T-helper 17 cell (primary cell): ENCODE results near the gene PKNOX1. TPM values are rescaled to one million over a fixed set of nuclear protein-coding genes. Genes with fewer than 3 reads are reported as not detected.
A peak's percentile ranks its signal among the peaks of the same experiment; 100 is the strongest.
"Not testable (repeated sequence)": the region's sequence is repeated elsewhere in the genome, so short reads cannot be mapped to it uniquely, and the experiment has no call there.

Experiments used
- ATAC-seq: fragments of 150-1000 bp; cut with Tn5 transposase; 2 replicates; pipeline ENCODE4 v1.10.0; 2021; ENCODE audit warnings: mild to moderate bottlenecking, moderate library complexity
- DNase-seq, 3 donors: peaks; one replicate each; pipeline versions ENCODE4 v3.0.0 to v3.0.0-alpha.2; 2020 to 2021
- H3K9me3 ChIP-seq: one replicate; pipeline ENCODE4 v1.7.0; 2013; ENCODE audit warnings: low read length, mild to moderate bottlenecking; ENCODE audit not compliant: control insufficient read depth, poor library complexity, severe bottlenecking
- H3K27ac Mint-ChIP-seq: one replicate; pipeline ENCODE4 v1.8.0; 2022; ENCODE audit warnings: mild to moderate bottlenecking, moderate library complexity, mixed read lengths
- H3K27me3 Mint-ChIP-seq: one replicate; pipeline ENCODE4 v1.8.0; 2022; ENCODE audit warnings: mixed read lengths
- H3K36me3 Mint-ChIP-seq: one replicate; pipeline ENCODE4 v1.8.0; 2022; ENCODE audit warnings: low read depth, mixed read lengths
- H3K4me1 Mint-ChIP-seq: one replicate; pipeline ENCODE4 v1.8.0; 2022; ENCODE audit warnings: mild to moderate bottlenecking, mixed read lengths
- H3K4me3 Mint-ChIP-seq: one replicate; pipeline ENCODE4 v1.8.0; 2022; ENCODE audit warnings: mild to moderate bottlenecking, moderate library complexity, mixed read lengths
- total RNA-seq, 4 donors: library from RNA in 2 of 4; stranded (reverse) in 2 of 4; gene quantifications; one replicate each; pipeline ENCODE4 v1.2.3 and lab custom pipeline; 2022 to 2026

PKNOX1 gene
- total RNA-seq, 2 donors from 2014 or later: 11.5 to 15.3 TPM

DNA sequence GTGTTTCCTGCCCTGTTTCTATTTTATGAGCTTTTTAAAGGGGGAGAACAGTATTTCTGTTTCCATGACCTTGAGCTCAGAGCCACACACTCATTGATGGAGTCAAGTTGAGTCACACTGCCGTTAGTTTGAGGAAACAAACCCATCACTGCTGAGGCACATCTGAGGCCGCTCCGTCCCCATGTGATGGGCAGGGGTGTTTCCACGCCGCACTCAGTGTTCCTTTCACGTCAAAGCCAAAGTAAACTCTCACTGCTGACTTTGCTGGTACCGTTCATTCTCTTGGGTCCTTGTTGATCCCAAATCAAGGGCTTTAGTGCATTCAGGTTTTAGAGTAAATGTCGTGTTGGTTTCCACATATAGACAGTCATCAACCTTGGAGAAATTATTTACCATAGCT lies 48.8 kb downstream of the PKNOX1 start:
- peaks cover 14% of the 10 kb centered on the region for H3K36me3 Mint-ChIP-seq
- no peaks in the 10 kb centered on the region for H3K27me3 Mint-ChIP-seq
- DNase-seq (no peak), ATAC-seq (no peak)
- no peak overlapping the region for H3K27ac Mint-ChIP-seq
- no peaks in the 10 kb centered on the region for H3K9me3 ChIP-seq
- no peak overlapping the region for H3K4me3 Mint-ChIP-seq
- H3K4me1 Mint-ChIP-seq: peaks cover 5% of the 10 kb centered on the region

DNA sequence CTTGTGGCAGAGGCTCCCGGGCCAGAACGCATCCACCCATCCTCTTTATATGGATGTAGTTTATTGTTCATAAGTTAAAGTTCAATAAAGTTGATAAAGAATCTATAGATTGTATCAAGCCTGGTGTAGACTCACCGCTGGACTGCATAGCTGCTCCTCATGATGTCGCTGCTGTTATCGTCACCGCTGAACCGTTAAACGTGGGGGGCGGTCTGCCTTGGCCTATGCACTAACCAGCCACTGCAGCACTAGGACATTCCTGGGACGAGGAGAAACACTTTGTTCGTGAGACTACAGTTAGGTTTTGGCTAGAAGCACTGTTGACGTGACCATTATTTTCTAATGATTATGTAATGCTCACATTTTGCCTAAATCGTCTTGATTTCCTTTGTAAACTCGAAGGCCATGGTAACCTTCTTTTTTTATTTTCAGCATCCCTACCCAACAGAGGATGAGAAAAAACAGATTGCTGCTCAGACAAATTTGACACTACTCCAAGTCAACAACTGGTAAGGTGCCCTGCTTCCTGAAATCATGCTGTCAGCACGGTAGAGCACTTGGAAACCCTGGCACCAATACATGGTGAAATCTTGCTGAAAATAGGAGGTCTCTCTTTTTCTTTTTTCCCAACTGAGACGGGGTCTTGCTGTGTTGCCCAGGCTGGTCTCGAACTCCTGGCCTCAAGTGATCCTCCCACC lies 50.2 kb downstream of the PKNOX1 start:
- H3K4me3 Mint-ChIP-seq: no peak overlapping the region
- peaks cover 17% of the 10 kb centered on the region for H3K36me3 Mint-ChIP-seq
- no peak for ATAC-seq
- H3K4me1 Mint-ChIP-seq: peaks cover 6% of the 10 kb centered on the region
- DNase-seq: no peak
- H3K27me3 Mint-ChIP-seq: no peaks in the 10 kb centered on the region
- no peak overlapping the region for H3K27ac Mint-ChIP-seq
- H3K9me3 ChIP-seq: no peaks in the 10 kb centered on the region

DNA sequence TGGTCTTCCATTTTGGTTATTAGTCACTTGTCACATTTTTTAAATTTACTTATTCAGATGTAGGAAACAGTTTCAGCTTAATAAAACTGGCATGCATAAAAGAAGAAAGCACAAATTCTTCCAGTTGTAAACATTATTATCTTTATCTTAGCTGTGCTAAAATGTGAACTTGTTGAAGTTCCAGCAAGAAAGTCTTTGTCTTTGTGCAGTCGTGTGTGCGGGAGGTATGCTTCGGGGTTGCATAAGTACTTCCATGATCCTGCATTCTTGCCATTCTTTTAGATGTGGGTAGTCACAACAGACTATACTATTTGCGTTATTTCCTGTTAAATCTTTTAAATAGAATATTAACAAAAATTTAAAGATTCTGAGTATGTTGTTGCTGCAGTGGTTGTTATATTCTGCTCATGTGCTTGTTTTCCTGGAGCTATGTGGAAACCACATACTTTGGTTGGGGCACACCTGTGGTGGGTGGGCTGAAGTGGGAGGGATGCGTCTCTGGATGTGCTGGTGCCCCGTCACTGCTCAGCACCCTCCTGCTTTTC lies 51.3 kb downstream of the PKNOX1 start:
- no peak for DNase-seq
- H3K9me3 ChIP-seq: no peaks in the 10 kb centered on the region
- peaks cover 14% of the 10 kb centered on the region for H3K36me3 Mint-ChIP-seq
- H3K27me3 Mint-ChIP-seq: no peaks in the 10 kb centered on the region
- ATAC-seq: no peak
- no peak overlapping the region for H3K27ac Mint-ChIP-seq
- no peak overlapping the region for H3K4me3 Mint-ChIP-seq
- peaks cover 4% of the 10 kb centered on the region for H3K4me1 Mint-ChIP-seq

DNA sequence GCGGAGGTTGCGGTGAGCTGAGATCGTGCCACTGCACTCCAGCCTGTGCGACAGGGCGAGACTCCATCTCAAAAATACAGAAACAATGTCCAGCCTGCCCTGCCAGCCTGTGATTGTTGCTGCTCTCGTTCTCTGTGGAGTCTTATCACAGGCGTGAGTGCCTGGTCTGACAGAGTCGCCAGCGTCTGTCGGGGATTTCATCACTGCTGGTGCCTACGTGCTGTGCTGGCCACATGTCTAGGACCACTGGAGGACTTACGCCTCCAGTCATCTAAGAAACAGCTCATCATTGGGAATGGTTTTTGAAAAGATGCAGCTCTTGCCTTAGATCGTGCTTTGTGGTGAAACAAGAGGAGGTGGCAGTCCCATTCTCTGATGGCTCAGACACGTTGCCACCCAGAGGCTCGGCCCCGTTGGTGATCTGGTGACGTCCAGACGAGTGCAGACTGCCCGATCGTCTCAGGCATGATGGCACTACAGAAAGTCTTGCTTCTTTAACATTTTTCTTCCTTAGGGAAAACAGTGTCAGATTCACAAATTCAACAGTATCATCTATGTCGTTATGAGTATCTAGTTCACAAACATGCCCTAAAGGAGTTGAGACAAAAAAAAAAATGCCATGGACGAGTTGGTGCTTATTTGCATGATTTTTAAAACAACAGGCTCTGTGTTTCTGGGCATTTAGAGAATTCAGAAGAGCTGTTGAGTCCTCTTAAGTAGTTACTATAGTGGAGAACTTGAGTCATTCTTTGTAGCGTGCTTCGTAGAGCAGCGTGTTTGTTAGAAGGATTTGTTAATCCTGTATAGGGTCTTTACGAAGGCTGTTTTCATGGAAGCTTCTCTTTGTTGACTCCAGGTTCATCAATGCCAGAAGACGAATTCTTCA lies 53.7 kb downstream of the PKNOX1 start:
- DNase-seq (no peak), ATAC-seq (no peak)
- Mint-ChIP-seq H3K27me3 (no peaks in the 10 kb centered on the region), H3K4me3 (no peak overlapping the region), H3K27ac (no peak overlapping the region), H3K36me3 (peaks cover 3% of the 10 kb centered on the region), H3K4me1 (peaks cover 2% of the 10 kb centered on the region)
- H3K9me3 ChIP-seq: no peaks in the 10 kb centered on the region

DNA sequence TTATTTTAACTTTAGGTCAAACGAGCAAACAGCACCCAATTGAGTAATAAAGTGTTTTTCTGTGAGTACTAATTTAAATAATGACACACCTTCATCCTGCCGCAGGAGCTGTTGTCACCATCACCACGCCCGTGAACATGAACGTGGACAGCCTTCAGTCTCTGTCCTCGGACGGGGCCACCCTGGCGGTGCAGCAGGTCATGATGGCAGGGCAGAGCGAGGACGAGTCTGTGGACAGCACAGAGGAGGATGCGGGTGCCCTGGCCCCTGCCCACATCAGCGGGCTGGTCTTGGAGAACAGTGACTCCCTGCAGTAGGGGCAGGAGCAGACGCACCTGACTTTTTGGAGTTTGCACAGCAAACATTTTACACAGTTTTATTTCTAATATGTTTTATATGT lies 55.4 kb downstream of the PKNOX1 start:
- ATAC-seq (no peak), DNase-seq (no peak)
- Mint-ChIP-seq H3K4me3 (no peak overlapping the region), H3K27ac (no peak overlapping the region), H3K27me3 (no peaks in the 10 kb centered on the region), H3K4me1 (peaks cover 2% of the 10 kb centered on the region), H3K36me3 (peaks cover 3% of the 10 kb centered on the region)
- no peaks in the 10 kb centered on the region for H3K9me3 ChIP-seq

DNA sequence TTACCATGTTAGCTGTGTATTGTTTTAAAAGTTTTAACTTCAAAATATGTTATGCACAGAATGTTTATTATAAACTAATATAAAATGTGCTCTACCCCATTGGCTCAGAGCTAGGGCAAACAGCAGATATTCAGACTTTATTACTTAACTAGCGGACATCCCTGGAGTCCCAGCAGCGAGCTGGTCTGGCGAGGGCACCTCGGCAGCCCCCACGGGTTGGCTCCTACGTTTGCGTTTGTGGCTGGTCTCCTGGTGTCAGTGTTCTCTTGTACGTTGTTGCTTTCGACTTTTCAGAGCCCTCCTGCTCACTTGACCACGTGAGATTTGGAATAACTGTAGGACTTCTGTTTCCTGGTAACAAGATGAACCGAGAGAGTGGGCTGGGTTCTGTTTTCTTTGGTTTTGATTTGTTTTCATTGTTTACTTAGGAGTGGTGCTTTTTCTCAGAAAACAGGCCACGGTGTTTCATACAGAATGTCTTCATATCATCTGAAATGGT lies 56.8 kb downstream of the PKNOX1 start:
- ATAC-seq (no peak), DNase-seq (no peak)
- H3K4me3 Mint-ChIP-seq: no peak overlapping the region
- peaks cover 3% of the 10 kb centered on the region for H3K36me3 Mint-ChIP-seq
- H3K9me3 ChIP-seq: no peaks in the 10 kb centered on the region
- H3K27ac Mint-ChIP-seq: no peak overlapping the region
- no peaks in the 10 kb centered on the region for H3K27me3 Mint-ChIP-seq
- H3K4me1 Mint-ChIP-seq: peaks cover 2% of the 10 kb centered on the region

DNA sequence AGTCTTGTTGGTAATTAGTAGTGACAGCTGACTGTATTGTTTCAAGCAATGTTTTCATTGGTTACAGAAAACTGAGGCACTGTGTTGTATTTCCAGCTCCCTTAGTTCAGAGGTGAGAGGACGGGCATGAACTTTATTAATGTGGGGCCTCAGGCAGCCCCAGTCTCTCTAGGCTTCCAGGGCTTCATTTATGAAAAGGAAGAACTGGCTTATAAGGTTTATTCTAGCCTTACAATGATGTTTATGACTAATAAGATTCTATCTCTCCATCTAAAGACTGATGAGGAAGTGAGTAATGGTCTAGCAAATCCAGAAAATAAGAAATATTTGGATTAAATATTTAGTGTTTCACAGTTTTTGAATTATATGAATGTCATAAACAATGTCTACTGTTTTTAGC lies 59.7 kb downstream of the PKNOX1 start:
- H3K27me3 Mint-ChIP-seq: no peaks in the 10 kb centered on the region

DNA sequence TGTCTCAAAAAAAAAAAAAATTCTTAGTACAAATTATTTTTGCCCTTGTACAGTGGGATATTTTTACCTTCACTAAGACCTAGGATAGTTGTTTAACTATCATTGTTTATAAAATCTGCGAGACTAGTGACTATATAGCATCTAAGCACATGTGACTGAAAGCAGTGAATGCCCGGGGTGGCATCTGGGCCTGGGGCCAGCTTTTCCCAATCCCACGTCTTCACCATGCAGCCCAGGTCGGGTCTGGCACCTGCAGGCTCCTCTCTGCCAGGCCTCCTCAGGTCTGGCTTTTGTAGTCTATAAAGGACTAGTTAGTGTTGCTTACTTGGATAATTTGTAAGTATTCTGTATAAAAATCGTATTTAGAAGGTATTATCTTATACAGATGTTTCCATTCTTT lies 60.5 kb downstream of the PKNOX1 start:
- ATAC-seq (no peak), DNase-seq (no peak)
- Mint-ChIP-seq H3K4me1 (no peaks in the 10 kb centered on the region), H3K27me3 (no peaks in the 10 kb centered on the region), H3K27ac (no peak overlapping the region), H3K36me3 (no peaks in the 10 kb centered on the region), H3K4me3 (no peak overlapping the region)
- no peaks in the 10 kb centered on the region for H3K9me3 ChIP-seq

More for the DNA sequence above, 59.7 kb downstream of the PKNOX1 start:
- Mint-ChIP-seq H3K27ac (no peak overlapping the region), H3K36me3 (peaks cover 1% of the 10 kb centered on the region), H3K4me1 (peaks cover under 1% of the 10 kb centered on the region), H3K4me3 (no peak overlapping the region)
- no peaks in the 10 kb centered on the region for H3K9me3 ChIP-seq
- ATAC-seq (no peak), DNase-seq (no peak)

DNA sequence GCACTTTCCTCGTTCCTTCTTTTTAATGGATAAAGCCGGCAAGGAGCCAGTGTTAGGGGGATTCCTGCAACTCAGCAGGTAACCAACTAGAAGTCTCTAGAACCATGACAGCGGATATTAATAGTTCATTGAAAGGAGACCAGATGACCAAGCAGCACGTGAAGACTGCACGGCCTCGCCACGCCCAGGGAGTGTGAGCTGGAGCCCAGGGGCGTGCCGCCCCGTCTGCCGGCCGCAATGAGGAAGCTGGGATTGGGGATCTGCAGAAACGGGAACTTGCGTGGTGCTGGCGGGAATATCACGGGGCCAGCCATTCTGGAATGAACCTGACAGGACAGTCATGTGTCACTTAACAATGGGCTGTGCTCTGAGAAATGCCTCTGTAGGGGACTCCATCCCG lies 62.5 kb downstream of the PKNOX1 start:
- not testable (repeated sequence) for H3K27ac Mint-ChIP-seq, H3K9me3 ChIP-seq, DNase-seq, H3K4me1 Mint-ChIP-seq, ATAC-seq, H3K4me3 Mint-ChIP-seq, H3K36me3 Mint-ChIP-seq, H3K27me3 Mint-ChIP-seq

DNA sequence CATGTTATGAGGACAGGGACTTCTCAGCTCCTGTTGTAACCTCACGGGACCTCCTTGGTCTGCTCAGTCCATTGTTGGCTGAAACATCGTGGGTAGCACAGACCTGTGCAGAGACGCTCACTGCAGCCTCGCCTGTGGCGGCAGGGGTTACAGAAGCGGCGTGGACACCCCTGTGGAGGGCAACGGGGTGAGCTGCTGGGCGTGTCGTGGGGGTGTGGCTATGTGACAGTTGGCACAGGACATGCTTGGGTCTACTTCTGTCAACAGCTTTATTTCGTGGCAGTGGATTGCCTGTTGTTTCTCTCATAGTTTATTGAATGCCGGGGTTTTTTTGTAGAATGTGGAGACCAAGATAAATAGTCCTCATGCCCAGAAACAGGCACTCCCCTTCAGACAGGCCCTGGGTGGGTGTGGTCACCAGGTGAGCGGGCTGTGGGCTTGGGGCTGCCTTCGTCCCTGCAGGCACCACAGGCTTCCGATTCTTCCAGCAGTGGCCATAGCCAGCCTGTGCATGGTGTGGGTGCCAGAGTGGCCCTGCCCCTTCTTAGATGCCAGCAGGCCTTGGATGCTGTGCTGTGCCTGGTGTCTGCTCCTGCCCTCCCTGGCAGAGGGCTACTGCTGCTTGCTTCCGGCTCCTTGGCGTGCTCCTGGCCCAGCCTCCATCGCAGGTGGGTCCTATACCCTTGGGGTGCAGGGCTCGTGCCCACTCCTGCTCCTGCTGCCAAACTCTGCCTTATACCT lies 63.7 kb downstream of the PKNOX1 start:
- not testable (repeated sequence) for H3K27me3 Mint-ChIP-seq, ATAC-seq, H3K36me3 Mint-ChIP-seq, DNase-seq, H3K4me3 Mint-ChIP-seq, H3K4me1 Mint-ChIP-seq, H3K9me3 ChIP-seq
- H3K27ac Mint-ChIP-seq: peak overlapping the region; percentile 29

DNA sequence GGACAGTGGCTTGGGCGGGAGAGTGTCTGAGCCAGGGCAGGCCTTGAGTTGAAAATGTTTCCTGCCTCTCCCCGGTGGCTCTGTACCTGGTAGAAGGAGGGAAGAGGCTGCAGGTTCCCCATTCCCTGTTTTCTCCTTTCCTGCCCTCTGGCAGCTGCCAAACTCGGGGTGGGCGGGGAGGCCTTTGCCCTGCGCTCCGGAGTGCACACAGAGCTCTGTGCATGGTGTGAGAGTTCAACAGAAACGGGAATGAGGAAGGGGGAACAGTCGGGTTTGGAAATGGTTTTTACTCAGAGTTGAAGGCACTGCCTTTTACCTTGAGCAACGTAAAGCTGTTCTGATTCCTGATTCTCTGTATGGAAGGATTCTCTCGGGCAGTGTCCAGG lies 64.3 kb downstream of the PKNOX1 start:
- not testable (repeated sequence) for H3K36me3 Mint-ChIP-seq, DNase-seq, ATAC-seq, H3K4me1 Mint-ChIP-seq, H3K27me3 Mint-ChIP-seq, H3K9me3 ChIP-seq, H3K27ac Mint-ChIP-seq, H3K4me3 Mint-ChIP-seq

DNA sequence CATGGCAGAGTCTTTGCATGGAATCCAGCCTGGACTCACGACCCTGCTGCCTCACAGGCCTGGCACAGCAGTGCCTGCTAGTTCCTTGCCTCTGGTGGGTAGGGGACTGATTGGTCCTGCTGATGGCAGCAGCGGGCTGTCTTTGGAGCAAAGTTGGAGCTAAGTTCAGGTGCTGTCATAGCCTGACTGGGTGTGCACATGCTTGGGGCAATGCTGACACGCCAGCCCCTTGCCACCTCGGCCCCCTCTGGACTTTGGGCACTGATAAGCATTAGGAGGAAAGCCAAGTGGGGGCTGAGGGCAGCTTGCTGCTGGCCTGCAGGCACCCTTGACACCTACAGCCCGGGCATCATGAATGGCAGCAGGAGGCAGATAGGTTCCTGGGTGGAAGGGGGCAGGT lies 67.8 kb downstream of the PKNOX1 start:
- not testable (repeated sequence) for H3K27ac Mint-ChIP-seq, H3K36me3 Mint-ChIP-seq, H3K9me3 ChIP-seq, H3K4me1 Mint-ChIP-seq, DNase-seq, ATAC-seq, H3K27me3 Mint-ChIP-seq, H3K4me3 Mint-ChIP-seq

DNA sequence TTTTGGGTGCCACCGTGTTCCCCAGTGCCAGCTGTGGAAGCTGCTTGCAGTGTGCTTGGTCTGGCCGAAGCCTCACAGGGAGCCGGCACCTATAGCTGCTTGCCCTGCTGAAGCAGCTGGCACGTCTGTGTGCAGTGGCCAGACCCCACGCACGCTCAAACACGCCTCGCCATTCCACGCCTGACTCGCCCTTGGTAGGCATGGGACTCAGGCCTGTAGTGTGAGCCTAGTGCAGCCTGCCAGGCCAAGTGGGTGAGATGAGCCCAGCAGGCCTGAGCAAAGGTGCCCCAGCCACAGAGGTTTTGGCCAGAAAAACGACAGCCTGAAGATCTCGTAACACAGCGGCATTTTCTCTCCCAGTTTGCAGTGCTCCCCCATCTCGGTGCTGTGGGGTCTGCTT lies 68.9 kb downstream of the PKNOX1 start:
- DNase-seq, H3K9me3 ChIP-seq, ATAC-seq, H3K4me3 Mint-ChIP-seq, H3K27me3 Mint-ChIP-seq, H3K27ac Mint-ChIP-seq, H3K36me3 Mint-ChIP-seq, H3K4me1 Mint-ChIP-seq: not testable (repeated sequence)
